ENCODE data around the gene NT5DC4.
A peak's percentile ranks its signal among the peaks of the same experiment; 100 is the strongest.

The NT5DC4 gene

DNA sequence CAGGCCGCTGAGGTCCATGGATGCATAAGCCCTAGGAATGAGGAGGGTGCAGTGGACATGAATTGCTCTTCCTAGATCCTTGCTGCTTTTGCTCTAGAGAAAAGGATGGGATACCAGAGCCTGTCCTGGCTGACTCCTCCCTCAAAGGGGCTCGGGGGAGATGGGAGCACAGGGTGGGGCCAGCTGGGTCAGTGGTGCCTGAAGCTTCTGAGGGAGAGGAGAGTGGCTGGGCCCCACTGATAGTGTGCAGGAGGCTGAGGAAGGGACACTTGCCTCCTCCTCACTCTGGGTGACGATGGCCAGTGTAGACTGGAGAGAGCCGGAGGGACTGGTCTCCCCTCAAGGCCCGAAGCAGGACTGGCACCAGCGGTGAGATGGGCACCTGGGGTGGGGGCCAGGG lies at the start of gene NT5DC4:
Gene NT5DC4 (plus strand): TSS at position 236 of the 400 bp plus-strand sequence. CDS start 60 bp downstream, at position 296.
- DNase-seq (ENCODE audit: low read depth in 2 of 2) = no peak

DNA sequence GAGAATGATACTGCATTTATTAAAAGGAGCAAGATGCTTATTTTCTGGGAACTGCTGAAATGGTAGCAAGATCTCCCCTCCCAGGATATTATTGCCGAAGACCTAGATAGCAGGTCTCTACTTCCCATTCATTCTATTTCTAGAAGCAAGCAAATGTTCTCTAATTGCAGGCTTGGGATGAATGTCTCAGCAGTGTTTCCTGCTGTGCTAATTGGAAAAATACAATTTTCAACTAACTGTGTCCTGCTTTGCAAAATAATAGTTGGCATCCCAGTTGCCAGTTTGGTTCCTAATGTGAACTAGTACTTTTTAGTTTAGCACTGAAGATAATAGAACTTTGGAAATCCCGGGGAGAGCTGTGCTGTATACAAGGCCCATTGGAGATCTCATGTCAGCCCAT lies 49.0 kb upstream of the NT5DC4 start:
- no peak for DNase-seq (ENCODE audit: low read depth in 2 of 2)

DNA sequence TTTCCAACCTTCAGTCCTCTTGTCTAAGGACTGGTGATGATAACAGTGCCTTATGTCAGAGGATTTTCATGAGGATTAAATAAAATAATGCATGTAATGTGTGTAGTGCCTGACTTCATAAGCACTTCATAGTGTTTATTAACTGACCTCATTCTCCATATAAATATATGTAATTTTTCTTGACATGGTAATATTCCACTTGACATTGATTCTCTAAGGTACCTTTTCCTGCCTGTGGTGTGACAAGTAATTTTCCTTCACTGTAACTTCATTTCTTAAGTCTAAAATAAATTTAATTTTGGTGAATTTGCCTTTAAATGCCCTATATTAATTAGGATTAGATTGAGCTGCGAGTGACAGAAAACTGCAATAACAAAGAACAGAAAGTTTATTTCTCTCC lies 47.8 kb upstream of the NT5DC4 start:
- DNase-seq (ENCODE audit: low read depth in 2 of 2) = no peak

DNA sequence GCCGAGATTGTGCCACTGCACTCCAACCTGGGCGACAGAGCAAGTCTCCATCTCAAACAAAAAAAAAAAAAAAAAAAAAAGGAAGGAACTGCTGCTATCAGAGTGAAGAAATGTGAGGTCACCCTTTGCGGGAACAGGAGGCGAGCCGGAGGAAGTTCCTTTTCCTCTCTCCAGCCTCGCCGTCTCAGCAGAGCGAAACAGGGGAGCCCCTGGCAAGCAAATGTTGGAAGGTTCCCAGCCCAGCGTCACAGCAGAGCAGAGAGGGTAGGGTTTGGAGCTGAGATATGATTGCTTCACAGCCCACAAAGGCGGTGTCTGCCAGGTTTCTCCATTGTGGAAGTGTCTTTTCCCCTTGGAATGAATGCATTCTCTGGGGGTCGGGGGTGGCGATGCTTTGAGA lies 46.6 kb upstream of the NT5DC4 start:
- DNase-seq (ENCODE audit: low read depth in 2 of 2) = no peak

DNA sequence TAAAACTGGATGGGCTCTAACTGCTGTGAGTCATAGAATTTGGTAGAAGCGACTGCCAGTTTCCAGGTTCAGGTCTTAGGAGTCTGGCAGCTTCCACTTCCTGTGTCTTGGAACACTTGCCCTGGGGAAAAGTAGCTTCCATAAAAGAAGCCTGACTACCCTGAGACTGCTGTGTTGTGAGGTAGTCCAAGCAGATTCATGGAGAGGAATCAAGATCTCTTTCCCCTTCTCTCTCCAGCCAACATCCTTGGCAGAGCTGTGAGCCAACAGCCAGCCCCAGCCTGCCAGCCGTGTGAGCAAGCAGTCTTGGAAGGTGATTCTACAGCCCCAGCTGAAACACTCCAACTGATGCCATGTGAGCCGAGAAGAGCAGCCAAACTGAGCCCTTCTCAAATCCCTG lies 41.3 kb upstream of the NT5DC4 start:
- no peak for DNase-seq (ENCODE audit: low read depth in 2 of 2)

DNA sequence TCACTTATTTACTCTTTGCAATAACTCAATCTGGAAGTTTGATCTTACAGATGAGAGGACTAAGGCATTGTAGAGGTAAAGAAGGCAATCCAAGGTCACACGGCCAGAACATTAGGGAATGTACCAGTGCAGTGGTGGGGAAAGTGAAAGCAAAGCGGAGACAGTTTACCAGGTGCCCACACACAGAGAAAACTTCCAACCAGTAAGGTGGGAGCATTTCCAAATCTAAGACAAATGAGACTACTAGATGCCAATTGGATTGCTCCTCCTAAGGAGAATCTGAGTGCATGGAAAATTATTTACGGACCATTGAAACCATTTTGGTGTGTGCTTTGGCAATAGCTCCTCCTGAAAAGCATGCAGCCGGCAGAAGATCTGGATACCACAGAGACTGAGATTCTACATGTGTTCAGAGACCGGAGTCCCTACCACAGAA lies 40.1 kb upstream of the NT5DC4 start:
- DNase-seq (ENCODE audit: low read depth in 2 of 2) = no peak

DNA sequence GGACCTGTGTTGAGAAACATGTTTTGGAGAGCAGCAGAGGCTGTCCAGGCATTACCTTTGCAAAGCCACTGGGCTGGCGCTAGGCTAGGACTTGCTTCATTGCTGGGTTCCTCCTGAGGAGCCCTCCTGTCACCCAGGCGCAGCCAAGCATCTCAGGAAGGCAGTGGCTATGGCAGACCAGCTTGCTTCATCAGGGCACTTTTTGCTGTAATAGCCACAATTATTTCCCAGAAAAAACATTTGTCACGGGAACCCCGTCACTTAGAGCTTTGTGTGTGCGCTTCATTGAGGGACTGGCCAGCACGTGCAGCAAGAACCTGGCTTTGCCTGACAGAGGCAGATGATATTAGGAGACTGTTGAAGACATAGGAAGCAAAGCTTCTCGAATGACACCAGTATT lies 38.7 kb upstream of the NT5DC4 start:
- DNase-seq (ENCODE audit: low read depth in 2 of 2) = no peak

DNA sequence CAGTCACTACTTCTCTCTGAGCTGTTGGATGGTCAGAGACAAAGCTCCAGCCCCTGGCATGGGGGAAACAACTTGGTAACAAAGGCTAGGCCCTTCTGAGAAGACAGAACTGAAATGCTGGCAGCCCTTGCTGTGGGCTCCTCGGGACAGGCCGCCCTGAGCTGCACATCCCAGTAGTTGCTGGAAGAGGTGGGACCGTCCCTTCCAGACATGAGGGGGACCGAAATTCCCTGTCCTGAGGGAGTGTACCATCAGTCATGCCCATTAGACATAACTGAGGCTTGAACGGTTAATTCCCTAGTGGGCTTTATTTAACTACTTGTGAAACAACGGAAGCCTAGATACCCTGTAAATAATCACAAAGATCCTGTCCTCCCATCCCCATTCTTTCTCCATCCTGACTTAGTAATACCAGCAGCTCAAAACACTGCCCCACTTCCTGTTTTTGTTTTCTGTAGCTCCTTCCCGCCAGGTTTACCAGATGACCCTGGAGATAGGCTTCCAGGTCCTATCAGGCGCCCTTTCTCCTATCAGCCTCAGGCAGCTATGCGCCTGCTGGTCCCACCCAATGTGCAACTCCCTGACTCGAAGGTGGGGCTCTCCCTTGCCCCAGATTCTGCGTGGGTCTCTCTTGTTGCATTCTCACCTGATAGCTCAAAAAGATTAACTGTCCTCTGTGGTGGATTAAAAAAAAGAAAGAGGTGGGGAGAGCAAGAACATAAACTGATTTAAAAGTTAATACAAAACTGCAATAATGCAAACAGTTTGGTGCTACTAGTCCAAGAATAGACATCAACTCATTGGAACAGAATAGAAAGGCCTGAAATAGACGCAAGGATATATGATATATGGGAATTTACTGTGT lies 37.0 kb upstream of the NT5DC4 start:
- no peak for DNase-seq (ENCODE audit: low read depth in 2 of 2)

DNA sequence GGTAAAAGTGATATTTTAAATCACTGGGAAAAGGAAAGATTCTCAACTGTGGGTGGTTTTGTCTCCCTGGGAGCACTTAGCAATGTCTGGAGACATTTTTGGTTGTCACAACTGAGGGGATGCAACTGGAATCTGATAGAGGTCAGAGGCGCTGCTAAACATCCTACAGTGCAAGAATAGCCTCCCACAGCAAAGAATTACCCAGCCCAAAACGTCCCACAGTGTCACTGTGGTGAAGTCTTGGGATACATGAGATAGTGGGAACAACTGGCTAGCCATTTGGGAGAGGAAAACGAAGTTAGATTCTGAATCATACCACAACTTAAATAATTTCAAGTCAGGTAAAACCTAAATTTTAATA lies 36.4 kb upstream of the NT5DC4 start:
- DNase-seq (ENCODE audit: low read depth in 2 of 2) = no peak

DNA sequence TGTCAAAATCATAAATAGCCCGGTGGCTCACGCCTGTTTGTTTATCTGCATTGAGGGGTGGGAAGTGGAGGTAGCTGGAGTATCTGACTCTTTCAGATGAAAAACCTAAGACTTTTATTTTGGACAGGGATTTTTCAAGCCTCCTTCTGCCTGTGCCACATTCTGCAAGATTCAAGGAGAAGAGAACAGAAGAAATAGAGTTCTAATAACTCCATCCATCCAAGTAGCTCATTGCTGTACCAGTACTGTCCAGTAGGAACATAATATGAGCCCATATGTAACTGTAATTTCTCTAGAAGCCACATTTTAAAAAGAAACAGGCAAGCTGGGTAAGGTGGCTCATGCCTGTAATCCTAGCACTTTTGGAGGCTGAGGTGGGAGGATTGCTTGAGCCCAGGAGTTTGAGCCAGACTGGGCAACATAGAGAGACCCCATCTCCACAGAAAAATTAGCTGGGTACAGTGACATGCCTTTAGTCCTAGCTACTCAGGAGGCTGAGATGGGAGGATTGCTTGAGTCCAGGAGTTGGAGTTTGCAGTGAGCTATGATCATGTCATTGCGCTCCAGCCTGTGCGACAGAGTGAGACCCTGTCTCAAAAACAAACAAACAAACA lies 35.4 kb upstream of the NT5DC4 start:
- no peak for DNase-seq (ENCODE audit: low read depth in 2 of 2)

DNA sequence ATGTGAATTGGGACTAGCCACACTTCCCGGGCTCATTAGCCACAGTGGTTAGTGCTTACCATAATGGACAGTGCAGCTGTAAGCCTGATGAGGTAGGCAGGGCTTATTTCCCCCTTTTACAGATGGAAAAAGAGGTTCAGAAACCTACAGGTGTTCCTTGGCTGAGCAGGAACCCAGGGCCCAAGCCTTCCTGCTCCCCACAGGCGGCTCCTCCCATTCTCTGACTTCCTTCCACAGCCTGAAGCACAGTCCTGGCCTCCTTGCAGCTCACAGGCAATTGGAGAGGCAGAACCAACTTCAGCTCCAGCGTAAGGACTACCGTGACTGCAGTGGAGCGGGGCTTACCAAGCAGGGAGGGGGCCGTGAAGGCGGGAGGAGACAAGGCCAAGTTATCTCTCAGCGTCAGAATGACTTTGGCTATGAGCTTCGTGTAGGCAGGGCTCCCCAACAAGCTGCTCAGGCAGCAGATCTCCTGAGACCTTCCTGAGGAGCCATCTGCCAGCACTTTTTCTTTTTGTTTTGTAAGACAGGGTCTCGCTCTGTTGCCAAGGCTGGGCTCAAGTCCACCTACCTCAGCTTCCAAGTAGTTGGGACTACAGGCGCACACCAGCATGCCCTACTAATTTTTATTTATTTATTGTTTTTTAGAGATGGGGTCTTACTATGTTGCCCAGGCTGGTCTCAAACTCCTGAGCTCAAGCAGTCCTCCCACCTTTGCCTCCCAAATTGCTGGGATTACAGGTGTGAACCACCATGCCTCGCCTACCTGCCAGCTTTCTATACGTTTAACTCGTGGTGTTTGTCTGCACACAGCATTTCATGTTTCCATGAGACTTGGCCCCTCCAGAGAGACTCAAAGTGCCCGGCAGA lies 34.2 kb upstream of the NT5DC4 start:
- no peak for DNase-seq (ENCODE audit: low read depth in 2 of 2)

DNA sequence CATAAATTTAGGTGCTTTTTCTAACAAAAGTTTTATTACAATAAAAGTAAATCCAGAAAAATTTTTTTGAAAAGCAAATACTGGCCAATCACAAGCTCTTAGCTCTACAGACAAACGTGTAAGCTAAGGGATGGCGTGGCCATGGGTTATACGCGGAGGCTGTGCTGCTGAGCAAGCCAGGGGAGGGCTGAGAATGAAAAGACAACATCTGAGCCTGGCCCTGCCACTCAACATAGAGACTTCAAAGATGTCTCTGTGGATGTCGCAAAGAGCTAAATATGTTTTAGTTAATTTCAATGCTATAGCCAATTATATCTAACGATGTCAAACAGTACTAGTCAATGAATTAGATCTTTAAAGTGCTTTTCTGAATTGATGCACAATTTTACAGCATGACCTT lies 33.3 kb upstream of the NT5DC4 start:
- DNase-seq (ENCODE audit: low read depth in 2 of 2) = no peak

DNA sequence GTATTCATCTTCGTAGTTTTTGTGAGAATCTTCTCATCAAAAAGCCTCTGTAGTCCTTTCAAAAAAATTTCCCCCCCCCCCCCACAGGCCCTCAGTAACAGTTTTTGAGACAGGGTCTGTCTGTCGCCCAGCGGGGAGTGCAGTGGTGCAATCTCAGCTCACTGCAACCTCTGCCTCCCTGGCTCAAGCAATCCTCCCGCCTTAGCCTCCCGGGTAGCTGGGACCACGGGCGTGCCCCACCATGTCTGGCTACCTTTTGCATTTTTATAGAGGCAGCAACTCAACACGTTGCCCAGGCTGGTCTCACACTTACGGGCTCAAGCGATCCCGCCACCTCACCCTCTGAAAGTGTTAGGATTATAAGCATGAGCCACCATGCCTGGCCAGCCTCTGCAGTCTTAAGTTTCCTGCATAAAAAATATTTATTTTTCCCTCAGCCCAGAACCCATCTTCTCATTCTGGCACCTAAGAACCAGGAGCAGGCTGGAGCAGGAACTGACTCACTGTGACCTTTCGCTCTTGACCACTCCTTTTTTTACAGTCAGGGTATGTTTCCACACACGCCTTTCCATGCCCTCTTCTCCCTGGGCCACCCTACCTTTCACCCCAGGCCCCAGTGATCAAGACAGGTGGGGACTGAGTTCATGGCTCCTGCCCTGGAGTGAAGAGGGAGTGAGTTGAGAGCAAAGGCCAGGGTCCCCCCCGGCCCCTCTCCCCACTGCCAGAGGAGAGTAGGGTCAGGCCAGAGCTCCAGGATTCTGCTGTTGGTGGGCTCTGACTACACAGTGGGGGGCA lies 32.5 kb upstream of the NT5DC4 start:
- no peak for DNase-seq (ENCODE audit: low read depth in 2 of 2)

DNA sequence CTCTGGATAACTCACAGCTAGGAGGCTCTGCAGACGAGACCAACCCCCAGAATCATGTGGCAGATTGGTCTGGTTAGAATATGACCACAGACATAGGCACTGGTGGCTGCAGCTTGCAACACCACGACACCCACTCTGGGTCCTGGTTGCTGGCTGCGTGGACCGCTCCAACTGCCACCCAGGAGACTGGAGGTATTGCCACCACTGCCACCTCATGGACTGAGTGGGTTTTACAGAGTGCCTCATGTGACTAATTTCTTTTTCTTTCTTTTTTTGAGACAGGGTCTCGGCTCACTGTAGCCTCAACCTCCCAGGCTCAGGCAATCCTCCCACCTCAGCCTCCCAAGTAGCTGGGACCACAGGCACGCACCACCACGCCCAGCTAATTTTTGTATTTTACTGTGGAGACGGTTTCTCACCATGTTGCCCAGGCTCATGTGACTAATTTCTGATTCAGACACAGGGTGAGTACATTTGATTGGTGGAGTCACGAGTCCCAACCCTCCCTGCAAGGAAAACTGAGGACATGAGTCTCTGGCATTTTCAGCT lies 29.9 kb upstream of the NT5DC4 start:
- DNase-seq (ENCODE audit: low read depth in 2 of 2) = peak in 1 of 2 experiments; percentile 50

DNA sequence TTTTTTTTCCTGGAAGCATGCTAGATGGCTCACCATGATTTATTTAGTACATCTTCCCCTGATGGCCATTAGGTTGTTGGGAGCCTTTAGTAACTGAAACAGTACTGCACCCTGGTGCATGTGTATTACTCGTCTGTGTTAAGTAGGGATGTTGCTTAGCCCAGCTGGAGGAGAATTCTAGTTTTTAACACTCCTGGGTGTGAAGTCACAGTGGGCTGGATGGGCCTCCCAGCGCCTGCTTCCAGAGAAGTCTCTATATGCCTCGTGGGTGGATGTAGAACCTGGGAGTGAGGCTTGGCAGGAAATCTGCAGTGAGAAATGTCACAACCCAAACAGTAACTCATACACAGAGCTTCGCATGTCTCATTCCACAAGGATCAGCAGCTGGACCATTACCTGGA lies 28.9 kb upstream of the NT5DC4 start:
- no peak for DNase-seq (ENCODE audit: low read depth in 2 of 2)

DNA sequence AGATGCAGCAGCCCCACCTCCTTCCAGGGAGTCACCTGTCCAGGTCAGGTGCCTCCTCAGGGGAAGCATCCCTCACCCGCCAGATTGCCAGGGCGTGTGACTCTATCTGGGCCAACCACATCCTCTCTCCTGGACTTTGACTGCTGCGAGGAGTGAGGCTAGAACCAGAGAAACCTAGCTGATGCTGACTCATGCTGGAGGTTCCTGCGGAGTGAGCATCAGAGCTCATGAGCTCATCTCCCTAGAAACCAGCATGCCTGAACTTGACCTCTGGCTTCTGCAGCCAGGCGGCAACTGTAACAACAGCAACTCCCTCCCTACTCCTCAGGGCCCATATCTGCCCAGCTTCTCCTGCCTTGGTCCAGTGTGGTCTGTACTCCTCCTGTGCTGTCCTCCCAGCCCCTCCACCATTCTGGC lies 28.3 kb upstream of the NT5DC4 start:
- DNase-seq (ENCODE audit: low read depth in 2 of 2) = peak; percentile 23 to 46

DNA sequence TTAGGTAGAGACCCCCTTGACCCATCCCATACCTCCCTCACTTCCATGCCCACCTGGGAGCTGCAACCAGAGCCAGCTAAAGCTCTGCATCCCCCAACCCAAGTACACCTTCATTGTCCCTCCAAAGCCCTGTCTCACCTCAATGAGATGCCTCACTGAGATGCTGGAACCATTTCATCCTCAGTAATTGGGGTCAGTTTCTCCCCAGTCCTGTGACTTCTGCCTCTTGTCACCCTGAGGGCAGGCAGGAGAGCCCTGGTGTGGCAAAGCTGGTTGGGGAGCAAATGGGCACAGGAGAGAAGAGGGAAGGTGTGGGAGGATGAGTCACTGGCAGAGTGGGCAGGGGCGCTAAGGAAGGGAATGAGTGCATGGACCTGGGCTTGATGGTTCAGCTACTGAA lies 27.9 kb upstream of the NT5DC4 start:
- peak in 1 of 2 experiments; percentile 24 for DNase-seq (ENCODE audit: low read depth in 2 of 2)

DNA sequence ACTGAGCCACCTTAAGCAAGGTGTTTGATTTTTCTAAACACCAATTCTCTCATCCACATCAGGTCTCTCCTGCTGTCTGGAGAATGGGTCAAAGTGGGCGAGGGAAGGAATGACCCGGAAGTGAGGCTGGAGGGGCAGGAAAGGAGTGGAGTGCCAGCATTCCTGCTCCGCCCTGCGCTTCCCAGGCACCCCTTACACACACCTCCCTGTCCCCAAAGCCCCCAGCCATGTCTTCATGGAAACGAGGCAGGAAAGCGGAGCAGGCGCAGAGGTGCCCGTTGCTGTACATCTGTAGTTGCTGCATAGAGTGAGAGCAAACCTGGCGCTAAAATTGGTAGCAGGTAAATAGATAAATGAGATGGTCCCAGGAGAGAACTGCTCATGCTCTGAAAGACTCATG lies 27.2 kb upstream of the NT5DC4 start:
- DNase-seq (ENCODE audit: low read depth in 2 of 2) = no peak

DNA sequence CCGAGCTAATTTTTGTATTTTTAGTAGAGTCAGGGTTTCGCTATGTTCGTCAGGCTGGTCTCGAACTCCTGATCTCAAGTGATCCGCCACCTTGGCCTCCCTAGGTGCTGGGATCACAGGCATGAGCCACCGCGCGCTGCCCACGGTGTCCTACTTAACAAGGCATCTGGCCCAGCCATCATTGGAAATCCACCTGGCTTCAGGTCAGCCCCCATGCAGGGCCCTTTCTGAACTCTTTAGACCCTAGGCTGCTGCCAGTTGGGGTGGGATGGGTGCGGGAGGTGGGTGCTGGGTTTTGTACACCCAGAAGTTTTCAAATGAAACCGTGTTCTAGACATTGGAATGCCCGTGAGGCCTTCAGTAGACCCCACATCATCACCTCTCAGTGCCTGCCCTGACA lies 26.6 kb upstream of the NT5DC4 start:
- DNase-seq (ENCODE audit: low read depth in 2 of 2) = no peak

DNA sequence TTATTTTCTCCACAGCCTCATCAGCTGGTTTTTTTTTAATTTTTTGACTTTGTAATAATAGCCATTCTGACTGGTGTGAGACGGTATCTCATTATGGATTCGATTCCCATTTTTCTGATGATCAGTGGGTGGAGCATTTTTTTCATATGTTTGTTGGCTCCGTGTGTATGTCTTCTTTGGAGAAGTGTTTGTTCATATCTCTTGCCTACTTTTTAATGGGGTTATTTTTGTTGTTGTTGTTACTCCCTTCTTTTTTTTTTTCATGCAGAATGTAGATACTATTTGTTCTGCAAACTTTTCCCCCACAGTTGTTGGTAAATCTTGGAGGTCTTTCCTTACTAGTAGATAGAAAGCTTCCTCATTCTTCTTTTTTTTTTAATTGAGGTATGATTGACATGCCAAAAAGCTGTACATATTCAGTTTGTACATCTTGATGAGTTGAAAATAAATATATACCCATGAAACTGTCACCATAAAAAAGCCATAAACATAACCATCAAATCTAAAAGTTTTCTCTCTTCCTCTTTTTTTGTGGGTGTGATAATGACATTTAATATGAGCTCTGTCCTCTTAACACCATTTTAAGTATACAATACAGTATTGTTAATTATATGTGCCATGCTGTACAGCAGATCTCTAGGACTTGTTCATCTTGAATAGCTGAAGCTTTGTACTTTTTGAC lies 21.8 kb upstream of the NT5DC4 start:
- DNase-seq (ENCODE audit: low read depth in 2 of 2) = no peak

Data from stimulated activated CD4-positive, alpha-beta T cell treated with anti-CD3 and anti-CD28 coated beads, Interleukin-12 subunit alpha, Interleukin-12 subunit beta, amount 100 ng/mL, for 24 hours (primary cell).